ENCODE results near the gene TPD52L2. TPM values are rescaled to one million over a fixed set of nuclear protein-coding genes. Genes with fewer than 3 reads are reported as not detected.
A peak's percentile ranks its signal among the peaks of the same experiment; 100 is the strongest.

TPD52L2 gene
- polyA plus RNA-seq, 6 donors from 2014 or later: 61.1 to 105 (median 79.9) TPM

- no peaks in the 10 kb centered on the region for H3K36me3 Mint-ChIP-seq
- ATAC-seq (ENCODE audit: low read depth in 2 of 2) (no peak), DNase-seq (no peak)
- H3K27me3 Mint-ChIP-seq: no peaks in the 10 kb centered on the region
- H3K4me3 Mint-ChIP-seq: no peak overlapping the region
- H3K27ac Mint-ChIP-seq: no peak overlapping the region
- no peaks in the 10 kb centered on the region for H3K9me3 Mint-ChIP-seq
- peaks cover 0 to 5% (median 0%) of the 10 kb centered on the region in 3 donors for H3K4me1 Mint-ChIP-seq
Observed at GRCh38 chr20:63881451-63882226, 16.6 kb downstream of the TPD52L2 start.

- no peak overlapping the region for H3K27ac Mint-ChIP-seq
- H3K4me3 Mint-ChIP-seq: no peak overlapping the region
- no peaks in the 10 kb centered on the region for H3K36me3 Mint-ChIP-seq
- DNase-seq (no peak), ATAC-seq (ENCODE audit: low read depth in 2 of 2) (no peak)
- peaks cover 0 to 5% (median 0%) of the 10 kb centered on the region in 3 donors for H3K4me1 Mint-ChIP-seq
- no peaks in the 10 kb centered on the region for H3K27me3 Mint-ChIP-seq
- no peaks in the 10 kb centered on the region for H3K9me3 Mint-ChIP-seq
Observed at GRCh38 chr20:63882257-63883200, 17.5 kb downstream of the TPD52L2 start.

GRCh38 chr20:63883201-63883593 lies 18.1 kb downstream of the TPD52L2 start:
- Mint-ChIP-seq H3K9me3 (no peaks in the 10 kb centered on the region), H3K36me3 (no peaks in the 10 kb centered on the region), H3K27ac (no peak overlapping the region), H3K4me1 (peaks cover 0 to 5% (median 0%) of the 10 kb centered on the region in 3 donors), H3K4me3 (no peak overlapping the region), H3K27me3 (no peaks in the 10 kb centered on the region)
- ATAC-seq (ENCODE audit: low read depth in 2 of 2) (no peak), DNase-seq (no peak)

GRCh38 chr20:63884506-63885263 lies 19.6 kb downstream of the TPD52L2 start:
- Mint-ChIP-seq H3K4me1 (no peaks in the 10 kb centered on the region), H3K9me3 (no peaks in the 10 kb centered on the region), H3K27ac (no peak overlapping the region), H3K27me3 (no peaks in the 10 kb centered on the region), H3K4me3 (peak overlapping the region in 1 of 8 donors; percentile 65), H3K36me3 (no peaks in the 10 kb centered on the region)
- ATAC-seq (ENCODE audit: low read depth in 2 of 2): no peak
- no peak for DNase-seq

GRCh38 chr20:63885264-63886053 lies 20.4 kb downstream of the TPD52L2 start:
- no peaks in the 10 kb centered on the region for H3K27me3 Mint-ChIP-seq
- no peak overlapping the region for H3K4me3 Mint-ChIP-seq
- H3K4me1 Mint-ChIP-seq: no peaks in the 10 kb centered on the region
- no peak overlapping the region for H3K27ac Mint-ChIP-seq
- no peak for ATAC-seq (ENCODE audit: low read depth in 2 of 2)
- no peak for DNase-seq
- H3K9me3 Mint-ChIP-seq: no peaks in the 10 kb centered on the region
- H3K36me3 Mint-ChIP-seq: no peaks in the 10 kb centered on the region

GRCh38 chr20:63886054-63886419 lies 21.0 kb downstream of the TPD52L2 start:
- no peak overlapping the region for H3K27ac Mint-ChIP-seq

GRCh38 chr20:63886921-63887320 lies 21.9 kb downstream of the TPD52L2 start:
- ATAC-seq (ENCODE audit: low read depth in 2 of 2) (no peak), DNase-seq (no peak)
- Mint-ChIP-seq H3K4me3 (no peak overlapping the region), H3K9me3 (no peaks in the 10 kb centered on the region), H3K27me3 (no peaks in the 10 kb centered on the region), H3K36me3 (no peaks in the 10 kb centered on the region), H3K27ac (peak overlapping the region in 1 of 6 donors; percentile 16), H3K4me1 (no peaks in the 10 kb centered on the region)

More at GRCh38 chr20:63886054-63886419, 21.0 kb downstream of the TPD52L2 start:
- H3K4me1 Mint-ChIP-seq: no peaks in the 10 kb centered on the region
- no peaks in the 10 kb centered on the region for H3K27me3 Mint-ChIP-seq
- H3K9me3 Mint-ChIP-seq: no peaks in the 10 kb centered on the region
- H3K4me3 Mint-ChIP-seq: no peak overlapping the region
- ATAC-seq (ENCODE audit: low read depth in 2 of 2) (no peak), DNase-seq (no peak)
- no peaks in the 10 kb centered on the region for H3K36me3 Mint-ChIP-seq

- Mint-ChIP-seq H3K4me3 (peak overlapping the region in 1 of 8 donors; percentile 9), H3K4me1 (peaks cover 5 to 8% (median 7%) of the 10 kb centered on the region in 3 donors)
Observed at GRCh38 chr20:63889241-63890200, 24.5 kb downstream of the TPD52L2 start.

GRCh38 chr20:63890201-63890576 lies 25.1 kb downstream of the TPD52L2 start:
- no peak for DNase-seq

More at GRCh38 chr20:63889241-63890200, 24.5 kb downstream of the TPD52L2 start:
- H3K36me3 Mint-ChIP-seq: no peaks in the 10 kb centered on the region
- ATAC-seq (ENCODE audit: low read depth in 2 of 2): no peak
- no peak for DNase-seq
- H3K27ac Mint-ChIP-seq: no peak overlapping the region
- H3K9me3 Mint-ChIP-seq: no peaks in the 10 kb centered on the region
- no peaks in the 10 kb centered on the region for H3K27me3 Mint-ChIP-seq

GRCh38 chr20:63890616-63891015 lies 25.5 kb downstream of the TPD52L2 start:
- Mint-ChIP-seq H3K27me3 (no peaks in the 10 kb centered on the region), H3K9me3 (no peaks in the 10 kb centered on the region), H3K4me3 (no peak overlapping the region), H3K36me3 (no peaks in the 10 kb centered on the region), H3K27ac (no peak overlapping the region), H3K4me1 (peaks cover 5 to 10% (median 8%) of the 10 kb centered on the region in 3 donors)
- DNase-seq: no peak
- no peak for ATAC-seq (ENCODE audit: low read depth in 2 of 2)

More at GRCh38 chr20:63890201-63890576, 25.1 kb downstream of the TPD52L2 start:
- no peaks in the 10 kb centered on the region for H3K36me3 Mint-ChIP-seq
- no peaks in the 10 kb centered on the region for H3K27me3 Mint-ChIP-seq
- no peak overlapping the region for H3K27ac Mint-ChIP-seq
- no peak for ATAC-seq (ENCODE audit: low read depth in 2 of 2)
- H3K4me1 Mint-ChIP-seq: peaks cover 5 to 10% (median 8%) of the 10 kb centered on the region in 3 donors
- H3K4me3 Mint-ChIP-seq: no peak overlapping the region
- no peaks in the 10 kb centered on the region for H3K9me3 Mint-ChIP-seq

GRCh38 chr20:63891061-63892002 lies 26.3 kb downstream of the TPD52L2 start:
- H3K27me3 Mint-ChIP-seq: no peaks in the 10 kb centered on the region
- H3K27ac Mint-ChIP-seq: peak overlapping the region in 2 of 6 donors; percentile 47 to 54
- peaks cover 8 to 18% (median 15%) of the 10 kb centered on the region in 3 donors for H3K4me1 Mint-ChIP-seq
- ATAC-seq (ENCODE audit: low read depth in 2 of 2) (no peak), DNase-seq (no peak)
- peak overlapping the region in 2 of 8 donors; percentile 29 to 78 for H3K4me3 Mint-ChIP-seq
- H3K9me3 Mint-ChIP-seq: no peaks in the 10 kb centered on the region
- no peaks in the 10 kb centered on the region for H3K36me3 Mint-ChIP-seq
